ENCODE measurements around the gene TMEFF2. TPM values are rescaled to one million over a fixed set of nuclear protein-coding genes. Genes with fewer than 3 reads are reported as not detected.
"Not testable (repeated sequence)": the region's sequence is repeated elsewhere in the genome, so short reads cannot be mapped to it uniquely, and the experiment has no call there.

Gene TMEFF2
- total RNA-seq, 2 experiments from 2014 or later: not detected

GRCh38 chr2:192139813-192140212, 54.9 kb downstream of the TMEFF2 start:
- Histone ChIP-seq H2AFZ (ENCODE audit: low read length) (no peak overlapping the region), H3K36me3 (ENCODE audit: insufficient read depth, low read length) (no peaks in the 10 kb centered on the region), H3K9me2 (ENCODE audit: insufficient read depth, low read length) (no peaks in the 10 kb centered on the region), H3K4me3 (ENCODE audit: low read depth, low read length, poor library complexity, severe bottlenecking) (no peak overlapping the region), H3K9me3 (ENCODE audit: low read length) (no peaks in the 10 kb centered on the region), H3K4me2 (ENCODE audit: low read length) (no peak overlapping the region), H3K4me1 (ENCODE audit: insufficient read depth, low read length, poor library complexity, severe bottlenecking) (no peaks in the 10 kb centered on the region), H3K27ac (ENCODE audit: low read depth, low read length, poor library complexity, severe bottlenecking) (no peak overlapping the region), H3K79me2 (ENCODE audit: insufficient read depth, low read depth, low read length) (no peaks in the 10 kb centered on the region), H4K20me1 (ENCODE audit: insufficient read depth, low read length) (no peaks in the 10 kb centered on the region)
- BruUV-seq (replicated peaks): no TSS peak
- no peak for DNase-seq (ENCODE audit: low spot score)
- intact Hi-C loops (cut with micrococcal nuclease; ENCODE audit: unreplicated experiment): no loop called here
- ChIA-PET CTCF (ENCODE audit: unreplicated experiment) (no interaction called here), POLR2A (no interaction called here)
- no peak for TF ChIP-seq EZH2phosphoT487 (IDR thresholded peaks at IDR 0.05; ENCODE audit: borderline replicate concordance, low read depth, low read length)
- TF ChIP-seq CTCF (conservative IDR thresholded peaks at IDR 0.05; ENCODE audit: low read length): no peak

- no peaks in the 10 kb centered on the region for H3K9me3 ChIP-seq (ENCODE audit: low read length)
- no peaks in the 10 kb centered on the region for H4K20me1 ChIP-seq (ENCODE audit: insufficient read depth, low read length)
- H3K36me3 ChIP-seq (ENCODE audit: insufficient read depth, low read length): no peaks in the 10 kb centered on the region
- no peak overlapping the region for H2AFZ ChIP-seq (ENCODE audit: low read length)
- H3K9me2 ChIP-seq (ENCODE audit: insufficient read depth, low read length): no peaks in the 10 kb centered on the region
- ChIA-PET POLR2A (no interaction called here), CTCF (ENCODE audit: unreplicated experiment) (no interaction called here)
- no peak overlapping the region for H3K4me3 ChIP-seq (ENCODE audit: low read depth, low read length, poor library complexity, severe bottlenecking)
- DNase-seq (ENCODE audit: low spot score): no peak
- intact Hi-C loops (cut with micrococcal nuclease; ENCODE audit: unreplicated experiment): no loop called here
- BruUV-seq (replicated peaks): no TSS peak
- no peak overlapping the region for H3K4me2 ChIP-seq (ENCODE audit: low read length)
- H3K27ac ChIP-seq (ENCODE audit: low read depth, low read length, poor library complexity, severe bottlenecking): no peak overlapping the region
- no peaks in the 10 kb centered on the region for H3K79me2 ChIP-seq (ENCODE audit: insufficient read depth, low read depth, low read length)
- no peaks in the 10 kb centered on the region for H3K4me1 ChIP-seq (ENCODE audit: insufficient read depth, low read length, poor library complexity, severe bottlenecking)
- no peak for TF ChIP-seq CTCF (conservative IDR thresholded peaks at IDR 0.05; ENCODE audit: low read length)
- TF ChIP-seq EZH2phosphoT487 (IDR thresholded peaks at IDR 0.05; ENCODE audit: borderline replicate concordance, low read depth, low read length): no peak
Observed at GRCh38 chr2:192137451-192137850, 57.3 kb downstream of the TMEFF2 start.

- H3K4me3 ChIP-seq (ENCODE audit: low read depth, low read length, poor library complexity, severe bottlenecking); H3K36me3 ChIP-seq (ENCODE audit: insufficient read depth, low read length); POLR2A ChIA-PET; H3K9me3 ChIP-seq (ENCODE audit: low read length); H3K79me2 ChIP-seq (ENCODE audit: insufficient read depth, low read depth, low read length); H3K4me2 ChIP-seq (ENCODE audit: low read length); H2AFZ ChIP-seq (ENCODE audit: low read length); BruUV-seq (replicated peaks); H3K27ac ChIP-seq (ENCODE audit: low read depth, low read length, poor library complexity, severe bottlenecking); H4K20me1 ChIP-seq (ENCODE audit: insufficient read depth, low read length); intact Hi-C loops (cut with micrococcal nuclease; ENCODE audit: unreplicated experiment); CTCF ChIA-PET (ENCODE audit: unreplicated experiment); H3K4me1 ChIP-seq (ENCODE audit: insufficient read depth, low read length, poor library complexity, severe bottlenecking); H3K9me2 ChIP-seq (ENCODE audit: insufficient read depth, low read length); DNase-seq (ENCODE audit: low spot score): not testable (repeated sequence)
Observed at GRCh38 chr2:192132604-192133003, 62.1 kb downstream of the TMEFF2 start.

GRCh38 chr2:192130312-192130711, 64.4 kb downstream of the TMEFF2 start:
- H3K4me1 ChIP-seq (ENCODE audit: insufficient read depth, low read length, poor library complexity, severe bottlenecking); H2AFZ ChIP-seq (ENCODE audit: low read length); DNase-seq (ENCODE audit: low spot score); H3K36me3 ChIP-seq (ENCODE audit: insufficient read depth, low read length); H4K20me1 ChIP-seq (ENCODE audit: insufficient read depth, low read length); intact Hi-C loops (cut with micrococcal nuclease; ENCODE audit: unreplicated experiment); H3K9me2 ChIP-seq (ENCODE audit: insufficient read depth, low read length); H3K4me3 ChIP-seq (ENCODE audit: low read depth, low read length, poor library complexity, severe bottlenecking); H3K9me3 ChIP-seq (ENCODE audit: low read length); BruUV-seq (replicated peaks); H3K4me2 ChIP-seq (ENCODE audit: low read length); CTCF ChIA-PET (ENCODE audit: unreplicated experiment); H3K79me2 ChIP-seq (ENCODE audit: insufficient read depth, low read depth, low read length); H3K27ac ChIP-seq (ENCODE audit: low read depth, low read length, poor library complexity, severe bottlenecking): not testable (repeated sequence)
- POLR2A ChIA-PET: interaction anchor here (0.7 kb wide), 1 partner anchor 1413 kb away, joined by 3 read pairs; no protein-coding TSS in a partner anchor
